K562 (cell line): ENCODE results near the gene BAIAP3. TPM values are rescaled to one million over a fixed set of nuclear protein-coding genes. Genes with fewer than 3 reads are reported as not detected.

Experiments
- ATAC-seq: fragments of 200-7000 bp; cut with Tn5 transposase; 3 replicates; pipeline ENCODE4 v1.9.1; 2020; ENCODE audit warnings: moderate library complexity
- BruUV-seq: library from RNA; stranded (reverse); fragments of 400-500 nt; replicated peaks from 2 replicates; lab custom pipeline; 2021; lab: Mats Ljungman, UMichigan
- CTCF ChIA-PET: fragments of 300-600 bp; formaldehyde crosslinking; extraction: SDS; loops from one replicate; lab custom pipeline; 2021; ENCODE audit warnings: low intra/inter-chr PET ratio; lab: Yijun Ruan, JAX
- POLR2A ChIA-PET: fragments of 300-600, 350-650 bp; sonication (Branson Sonifier 250); formaldehyde crosslinking; extraction: SDS; loops from one replicate; lab custom pipeline; 2021; ENCODE audit warnings: antibody characterized with exemption, inconsistent platforms; lab: Yijun Ruan, JAX
- DNase-seq, 4 experiments: peaks; one replicate each; pipeline versions ENCODE4 v3.0.0 to v3.0.0-alpha.2; 2011 to 2018; ENCODE audit warnings: low spot score in 3 of 4, mixed read lengths in 3 of 4; ENCODE audit errors: extremely low read depth in 1 of 4
- FAIRE-seq: peaks from 2 replicates; lab custom pipeline; 2011; peaks lifted over from hg19 to GRCh38; lab: Jason Lieb, UNC
- H2AFZ ChIP-seq: 2 replicates; pipeline ENCODE4 v1.6.0; 2011; ENCODE audit warnings: low read depth, low read length, control low read depth, inconsistent platforms
- H3K27ac ChIP-seq: fragments of 200-600 bp; 3 replicates; pipeline ENCODE4 v1.8.0; 2011; ENCODE audit warnings: low read depth, mild to moderate bottlenecking, control low read depth, inconsistent platforms, low read length, moderate library complexity, mixed read lengths; ENCODE audit errors: extremely low read depth
- H3K27me3 ChIP-seq, 2 experiments: fragments of 300-600 bp in 1 of 2; 2 replicates in 1 of 2; 3 replicates in 1 of 2; pipeline versions ENCODE4 v1.6.0 to v1.8.0; 2011; ENCODE audit warnings: inconsistent platforms in 2 of 2, low read length in 2 of 2, mild to moderate bottlenecking in 1 of 2, mixed read lengths in 1 of 2, moderate library complexity in 1 of 2; ENCODE audit not compliant: control insufficient read depth in 2 of 2, insufficient read depth in 2 of 2
- H3K36me3 ChIP-seq: fragments of 300-600 bp; 3 replicates; pipeline ENCODE4 v1.8.0; 2011; ENCODE audit warnings: mild to moderate bottlenecking, low read length, inconsistent platforms; ENCODE audit not compliant: control insufficient read depth, insufficient read depth
- H3K4me1 ChIP-seq, 2 experiments: fragments of 200-600 bp in 1 of 2; replicated peaks in 1 of 2; 2 replicates in 1 of 2; 3 replicates in 1 of 2; pipeline versions ENCODE4 v1.5.1 to v1.8.0; 2011; ENCODE audit warnings: inconsistent platforms in 2 of 2, low read length in 2 of 2, mild to moderate bottlenecking in 1 of 2, mixed read lengths in 1 of 2, moderate library complexity in 1 of 2; ENCODE audit not compliant: control insufficient read depth in 2 of 2, insufficient read depth in 2 of 2
- H3K4me2 ChIP-seq: 2 replicates; pipeline ENCODE4 v1.6.1; 2011; ENCODE audit warnings: low read length, control low read depth, inconsistent platforms, mixed read lengths; ENCODE audit not compliant: insufficient read depth
- H3K4me3 ChIP-seq: fragments of 200-600 bp; sonication (generic), shearing (Covaris generic); 2 replicates; pipeline ENCODE4 v1.5.1; 2016; ENCODE audit warnings: control low read depth, inconsistent platforms
- H3K79me2 ChIP-seq: fragments of 200-600 bp; 3 replicates; pipeline ENCODE4 v1.8.0; 2011; ENCODE audit warnings: low read length, inconsistent platforms; ENCODE audit not compliant: control insufficient read depth, insufficient read depth
- H3K9ac ChIP-seq, 2 experiments: 2 replicates each; pipeline versions ENCODE4 v1.6.0 to v1.6.1; 2011; ENCODE audit warnings: low read depth in 2 of 2, low read length in 2 of 2, control low read depth in 1 of 2, inconsistent platforms in 1 of 2, mild to moderate bottlenecking in 1 of 2, mixed read lengths in 1 of 2; ENCODE audit not compliant: insufficient read depth in 1 of 2
- H3K9me1 ChIP-seq: one replicate; pipeline ENCODE4 v1.6.0; 2011; ENCODE audit warnings: inconsistent platforms, mild to moderate bottlenecking, low read length, moderate library complexity; ENCODE audit not compliant: control insufficient read depth, insufficient read depth
- H3K9me3 ChIP-seq: replicated peaks from 2 replicates; pipeline ENCODE4 v1.5.1; 2011; ENCODE audit warnings: low read depth, low read length, inconsistent platforms; ENCODE audit not compliant: control insufficient read depth, insufficient read depth
- H4K20me1 ChIP-seq: replicated peaks from 2 replicates; pipeline ENCODE4 v1.6.1; 2011; ENCODE audit warnings: low read length, inconsistent platforms, mixed read lengths; ENCODE audit not compliant: control insufficient read depth, insufficient read depth
- CEBPB ChIP-seq: fragments of 450-650 bp; IDR thresholded peaks from 2 replicates; pipeline ENCODE4 v1.6.1; 2016; ENCODE audit warnings: missing genetic modification characterization, missing compliant biosample characterization
- CTCF ChIP-seq, 3 experiments: IDR thresholded peaks in 2 of 3; conservative IDR thresholded peaks in 1 of 3; 2 replicates each; pipeline ENCODE4 v1.5.1; 2011 to 2012; ENCODE audit warnings: low read length in 3 of 3, mild to moderate bottlenecking in 3 of 3, control low read depth in 2 of 3, improper control_type of control experiment in 1 of 3, inconsistent platforms in 1 of 3, low read depth in 1 of 3, mixed read lengths in 1 of 3, moderate library complexity in 1 of 3; ENCODE audit not compliant: insufficient read depth in 2 of 3
- NRF1 ChIP-seq, 2 experiments: fragments of 450-650 bp; IDR thresholded peaks in 1 of 2; conservative IDR thresholded peaks in 1 of 2; 2 replicates each; pipeline ENCODE4 v1.6.1; 2014; ENCODE audit warnings: mild to moderate bottlenecking in 2 of 2
- SAFB ChIP-seq: fragments of 200-400 bp; formaldehyde crosslinking; IDR thresholded peaks from 2 replicates; pipeline ENCODE4 v1.6.1; 2017; ENCODE audit warnings: low read depth, low read length, borderline replicate concordance
- WGBS: fragments of 100-300 bp; shearing (Covaris generic); methylation state at CpG from one replicate; pipeline ENCODE4 v1.1.6; 2016; ENCODE audit warnings: low coverage, mixed read lengths; ENCODE audit not compliant: insufficient coverage; ENCODE audit errors: missing lambda C conversion rate; 5-methylcytosine and 5-hydroxymethylcytosine counted together
- in situ Hi-C: fragments of 300-500 bp; cut with MboI; formaldehyde crosslinking; loops from 4 replicates; pipeline ENCODE4 v1.15.0; 2018; ENCODE audit warnings: inconsistent platforms, mixed read lengths
- intact Hi-C: fragments of 100-400 bp; cut with micrococcal nuclease; formaldehyde crosslinking; loops from 2 replicates; pipeline ENCODE4 v1.14.2; 2022
- polyA plus RNA-seq, 8 experiments: library from polyadenylated mRNA; depleted of rRNA in 4 of 8; stranded (reverse) in 5 of 8; unstranded in 3 of 8; fragments of >200 nt; fragmentation: Nextera tagmentation in 2 of 8; fragmentation: Illumina TruSeq in 1 of 8; extraction: Ambion mirVana in 2 of 8; extraction: Trizol in 1 of 8; gene quantifications; 2 replicates each; pipeline versions ENCODE4 v1.2.1 to v1.2.3, GENCODE V29; 2011 to 2014; ENCODE audit warnings: inconsistent platforms in 1 of 8, missing spikeins in 1 of 8
- total RNA-seq, 7 experiments: library from RNA; depleted of rRNA in 6 of 7; stranded (reverse); fragments of >200 nt in 6 of 7; fragmentation: Illumina TruSeq in 2 of 7; extraction: Trizol in 2 of 7; gene quantifications; 2 replicates each; pipeline versions ENCODE4 v1.2.1 to v1.2.3, GENCODE V29; 2011 to 2021; ENCODE audit warnings: low replicate concordance in 1 of 7

The BAIAP3 gene
- total and polyA plus RNA-seq, 9 of the 15 experiments (the other 6 are each of a cell fraction or from before 2014, with no cell fraction given): 0.03 to 4.5 (median 0.57) TPM; not detected in 1

DNA sequence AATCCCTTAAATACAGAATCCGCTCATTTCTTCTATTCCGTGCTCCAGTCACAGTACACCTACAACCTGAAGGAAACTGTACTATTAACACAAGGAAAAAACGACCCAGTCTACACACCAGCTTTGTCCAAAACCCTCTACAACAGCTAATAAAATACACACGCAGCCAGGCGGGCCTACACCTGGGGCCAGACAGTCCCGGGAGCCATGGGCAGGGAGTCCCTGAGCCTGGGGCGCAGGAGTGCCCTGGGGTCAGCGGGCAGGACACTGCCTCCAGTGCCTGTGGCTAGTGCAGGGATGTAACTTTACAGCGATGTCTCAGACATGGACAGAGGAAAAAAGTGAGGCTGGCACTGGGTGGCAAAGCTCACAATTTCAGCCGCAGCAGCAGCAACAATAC lies 46.8 kb downstream of the BAIAP3 start (continued):
- TF ChIP-seq CTCF (IDR thresholded peaks at IDR 0.05 in 2 of 3, conservative IDR thresholded peaks at IDR 0.05 in 1 of 3; ENCODE audit: insufficient read depth in 2 of 3, low read depth in 1 of 3, low read length in 3 of 3) (no peak), NRF1 (conservative IDR thresholded peaks at IDR 0.05 in 1 of 2, IDR thresholded peaks at IDR 0.05 in 1 of 2) (no peak)

- CTCF ChIA-PET: no interaction called here
- POLR2A ChIA-PET: interaction anchor here (0.8 to 4.2 kb wide), 2 partner anchors 8 to 31 kb away, joined by 3 to 48 read pairs; no protein-coding TSS in a partner anchor
- no TSS peak for BruUV-seq
- H3K4me1 ChIP-seq: peaks cover 19 to 59% of the 10 kb centered on the region in 2 experiments; a peak in 4 of 5 replicates
- FAIRE-seq: no peak
- H3K9me1 ChIP-seq: peaks cover 5% of the 10 kb centered on the region
- H3K9me3 ChIP-seq: no peaks in the 10 kb centered on the region
- DNase-seq: no peak
- H3K27ac ChIP-seq: no peak overlapping the region
- no peak overlapping the region for H2AFZ ChIP-seq
- intact Hi-C loops (no loop called here), in situ Hi-C loops (no loop called here)
- H3K36me3 ChIP-seq: peaks cover 3% of the 10 kb centered on the region; the same call in 2 of the 3 replicates
- TF ChIP-seq SAFB: no peak
- peak; percentile 60; the same call in 1 of the 2 replicates for TF ChIP-seq CEBPB (tag)
- peaks cover 8% of the 10 kb centered on the region; the same call in 1 of the 2 replicates for H4K20me1 ChIP-seq
- no peak for ATAC-seq
- H3K4me2 ChIP-seq: no peak overlapping the region
- peaks cover 24% of the 10 kb centered on the region for H3K79me2 ChIP-seq
- H3K27me3 ChIP-seq: no peaks in the 10 kb centered on the region
- peak overlapping the region in 1 of 2 experiments; percentile 61; a peak in 1 of 4 replicates for H3K9ac ChIP-seq
- WGBS: 67% methylated on average over 9 of the region's 9 CpGs
- H3K4me3 ChIP-seq: no peak overlapping the region
These were observed 48.4 kb downstream of the BAIAP3 start for GRCh38 chr16:1381612-1382406.
